TTC549 (cell line): ENCODE results near the gene ZDHHC11B.

Experiments
- FAIRE-seq: peaks from 2 replicates; lab custom pipeline; 2012; peaks lifted over from hg19 to GRCh38; lab: Jason Lieb, UNC

Gene ZDHHC11B

GRCh38 chr5:671459-672328, 112.8 kb downstream of the ZDHHC11B start:
- no peak for FAIRE-seq

- no peak for FAIRE-seq
These were observed 113.9 kb downstream of the ZDHHC11B start for GRCh38 chr5:670396-671270.

GRCh38 chr5:669842-670395, 114.6 kb downstream of the ZDHHC11B start:
- no peak for FAIRE-seq

- no peak for FAIRE-seq
These were observed 115.3 kb downstream of the ZDHHC11B start for GRCh38 chr5:669111-669841.

GRCh38 chr5:668283-668995, 116.1 kb downstream of the ZDHHC11B start:
- FAIRE-seq = no peak

GRCh38 chr5:666816-667498, 117.6 kb downstream of the ZDHHC11B start:
- no peak for FAIRE-seq

GRCh38 chr5:665956-666711, 118.4 kb downstream of the ZDHHC11B start:
- FAIRE-seq = no peak

- no peak for FAIRE-seq
These were observed 119.0 kb downstream of the ZDHHC11B start for GRCh38 chr5:665541-665955.

- no peak for FAIRE-seq
These were observed 119.6 kb downstream of the ZDHHC11B start for GRCh38 chr5:664994-665360.

- no peak for FAIRE-seq
These were observed 120.1 kb downstream of the ZDHHC11B start for GRCh38 chr5:664343-664993.

GRCh38 chr5:663436-664342, 120.8 kb downstream of the ZDHHC11B start:
- FAIRE-seq = no peak

- FAIRE-seq = no peak
These were observed 121.6 kb downstream of the ZDHHC11B start for GRCh38 chr5:662751-663435.

- FAIRE-seq = no peak
These were observed 122.4 kb downstream of the ZDHHC11B start for GRCh38 chr5:661891-662750.

GRCh38 chr5:660491-661030, 124.0 kb downstream of the ZDHHC11B start:
- FAIRE-seq = no peak
